HFFc6 (cell line): Measurements from ENCODE around the gene CYP2J2. TPM values are rescaled to one million over a fixed set of nuclear protein-coding genes. Genes with fewer than 3 reads are reported as not detected.
A peak's percentile ranks its signal among the peaks of the same experiment; 100 is the strongest.

Experiments
- DNase-seq: peaks from one replicate; pipeline ENCODE4 v3.0.0-alpha.2; 2018
- H3K27ac Mint-ChIP-seq: 2 replicates; pipeline ENCODE4 v1.8.0; 2020; ENCODE audit warnings: mild to moderate bottlenecking, mixed read lengths
- H3K27me3 Mint-ChIP-seq: 2 replicates; pipeline ENCODE4 v1.8.0; 2021; ENCODE audit warnings: mild to moderate bottlenecking, moderate library complexity, mixed read lengths; ENCODE audit not compliant: insufficient read depth
- H3K36me3 Mint-ChIP-seq: 2 replicates; pipeline ENCODE4 v1.8.0; 2021; ENCODE audit warnings: low read depth, mixed read lengths
- H3K4me1 Mint-ChIP-seq: 2 replicates; pipeline ENCODE4 v1.8.0; 2020; ENCODE audit warnings: low read depth, mixed read lengths
- H3K4me3 Mint-ChIP-seq: 2 replicates; pipeline ENCODE4 v1.8.0; 2020; ENCODE audit warnings: mild to moderate bottlenecking, moderate library complexity, mixed read lengths
- H3K9me3 Mint-ChIP-seq: 2 replicates; pipeline ENCODE4 v1.8.0; 2020; ENCODE audit warnings: mild to moderate bottlenecking, mixed read lengths
- CTCF ChIP-seq: fragments of 200-600 bp; sonication (generic); IDR thresholded peaks from 2 replicates; pipeline ENCODE4 v1.5.0; 2021; ENCODE audit warnings: antibody characterized with exemption, mild to moderate bottlenecking
- total RNA-seq, 6 experiments: library from RNA; stranded (reverse); fragmentation: NEBNext Ultra II Directional; extraction: Animal tissue kit (Norgen Biotek cat#: 25700); gene quantifications; 2 replicates in 1 of 6; 3 replicates in 5 of 6; pipeline ENCODE4 v1.2.3, GENCODE V29; 2021

Gene CYP2J2
- total RNA-seq, 6 experiments from 2014 or later: 0.14 TPM; not detected in 4

GRCh38 chr1:59947047-59947938 lies 20.7 kb upstream of the CYP2J2 start:
- DNase-seq: peak; percentile 52
- peak; percentile 96 for TF ChIP-seq CTCF
- Mint-ChIP-seq H3K27ac (no peak overlapping the region), H3K27me3 (peaks cover 8% of the 10 kb centered on the region), H3K4me1 (no peaks in the 10 kb centered on the region), H3K36me3 (no peaks in the 10 kb centered on the region), H3K9me3 (no peaks in the 10 kb centered on the region), H3K4me3 (no peak overlapping the region)

DNA sequence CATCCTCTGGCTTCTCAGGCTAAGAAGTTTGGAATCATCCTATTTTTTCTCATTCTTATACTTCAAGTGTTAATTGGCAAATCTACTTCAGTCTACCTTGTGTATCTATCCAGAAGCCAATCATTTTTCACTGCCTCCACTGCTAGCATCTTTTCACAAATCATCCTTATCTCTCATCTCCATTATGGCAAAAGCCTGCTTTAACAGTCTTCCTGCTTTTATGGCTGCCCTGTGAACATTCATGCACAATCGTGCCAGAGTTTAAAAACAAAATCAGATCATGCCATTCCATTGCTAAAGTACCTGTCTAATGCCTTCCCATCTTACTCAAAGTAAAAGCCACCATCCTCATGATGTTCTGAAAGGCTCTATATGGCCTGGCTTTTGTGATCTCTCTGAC lies 19.2 kb upstream of the CYP2J2 start:
- H3K9me3 Mint-ChIP-seq: no peaks in the 10 kb centered on the region
- H3K4me1 Mint-ChIP-seq: no peaks in the 10 kb centered on the region
- H3K27me3 Mint-ChIP-seq: peaks cover 11% of the 10 kb centered on the region
- DNase-seq: no peak
- H3K4me3 Mint-ChIP-seq: no peak overlapping the region
- H3K27ac Mint-ChIP-seq: no peak overlapping the region
- no peaks in the 10 kb centered on the region for H3K36me3 Mint-ChIP-seq
- no peak for TF ChIP-seq CTCF

DNA sequence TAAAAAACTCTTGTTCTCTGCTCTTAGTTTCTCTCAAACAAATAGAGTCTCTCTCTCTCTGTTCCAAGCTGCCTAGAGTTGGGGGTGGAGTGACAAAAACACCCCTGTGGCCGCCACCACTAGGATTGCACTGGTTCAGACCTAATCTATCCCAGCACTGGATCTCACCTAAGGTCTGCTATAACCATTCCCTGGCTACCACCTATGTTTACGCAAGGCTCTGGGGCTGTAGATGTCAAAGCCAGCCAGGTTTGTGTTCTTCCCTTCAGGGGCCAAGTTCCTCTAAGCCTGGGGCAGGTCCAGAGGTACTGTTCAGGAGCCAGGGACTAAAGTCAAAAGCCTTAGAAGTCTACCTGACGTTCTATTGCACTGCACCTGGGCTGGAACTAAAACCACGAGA lies 12.8 kb upstream of the CYP2J2 start:
- H3K4me1 Mint-ChIP-seq: no peaks in the 10 kb centered on the region
- DNase-seq: no peak
- no peaks in the 10 kb centered on the region for H3K36me3 Mint-ChIP-seq
- no peak overlapping the region for H3K27ac Mint-ChIP-seq
- no peak for TF ChIP-seq CTCF
- H3K9me3 Mint-ChIP-seq: no peaks in the 10 kb centered on the region
- peaks cover 12% of the 10 kb centered on the region for H3K27me3 Mint-ChIP-seq
- no peak overlapping the region for H3K4me3 Mint-ChIP-seq

DNA sequence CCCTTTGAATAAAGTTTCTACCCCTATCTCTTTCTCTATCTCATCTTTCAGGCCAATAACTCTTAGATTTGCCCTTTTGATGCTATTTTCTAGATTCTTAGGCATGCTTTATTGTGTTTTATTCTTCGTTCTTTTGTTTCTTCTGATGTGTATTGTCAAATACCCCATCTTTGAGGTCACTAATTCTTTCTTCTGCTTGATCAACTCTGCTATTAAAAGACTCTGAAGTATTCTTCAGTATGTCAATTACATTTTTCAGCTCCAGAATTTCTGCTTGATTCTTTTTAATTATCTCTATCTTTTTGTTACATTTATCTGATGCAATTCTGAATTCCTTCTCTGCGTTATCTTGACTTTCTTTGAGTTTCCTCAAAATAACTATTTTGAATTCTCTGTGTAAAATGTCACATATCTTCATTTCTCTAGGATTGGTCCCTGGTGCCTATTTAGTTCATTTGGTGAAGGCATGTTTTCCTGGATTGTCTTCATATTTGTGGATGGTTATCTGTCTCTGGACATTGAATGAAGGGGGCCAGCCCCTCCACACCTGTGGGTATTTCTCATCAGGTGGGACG lies 11.2 kb upstream of the CYP2J2 start:
- Mint-ChIP-seq H3K9me3 (no peaks in the 10 kb centered on the region), H3K4me1 (no peaks in the 10 kb centered on the region), H3K4me3 (no peak overlapping the region), H3K27me3 (peaks cover 10% of the 10 kb centered on the region), H3K27ac (no peak overlapping the region), H3K36me3 (no peaks in the 10 kb centered on the region)
- no peak for DNase-seq
- TF ChIP-seq CTCF: no peak

- Mint-ChIP-seq H3K36me3 (no peaks in the 10 kb centered on the region), H3K4me1 (no peaks in the 10 kb centered on the region), H3K27ac (no peak overlapping the region), H3K4me3 (no peak overlapping the region), H3K9me3 (no peaks in the 10 kb centered on the region), H3K27me3 (peaks cover 5% of the 10 kb centered on the region; the same call in 1 of the 2 replicates)
- no peak for DNase-seq
- TF ChIP-seq CTCF: no peak
These were observed 9.8 kb upstream of the CYP2J2 start for GRCh38 chr1:59936358-59936821.
